Hematopoietic multipotent progenitor cell treated with erythropoietin and hydrocortisone succinate and interleukin-3 and kit ligand, for 4 days (in vitro differentiated cells): ENCODE measurements around the gene KLHL20.
"Not testable (repeated sequence)": the region's sequence is repeated elsewhere in the genome, so short reads cannot be mapped to it uniquely, and the experiment has no call there.

Experiments
- DNase-seq: peaks from one replicate; pipeline ENCODE4 v3.0.0-alpha.2; 2015

KLHL20 gene, protein sequence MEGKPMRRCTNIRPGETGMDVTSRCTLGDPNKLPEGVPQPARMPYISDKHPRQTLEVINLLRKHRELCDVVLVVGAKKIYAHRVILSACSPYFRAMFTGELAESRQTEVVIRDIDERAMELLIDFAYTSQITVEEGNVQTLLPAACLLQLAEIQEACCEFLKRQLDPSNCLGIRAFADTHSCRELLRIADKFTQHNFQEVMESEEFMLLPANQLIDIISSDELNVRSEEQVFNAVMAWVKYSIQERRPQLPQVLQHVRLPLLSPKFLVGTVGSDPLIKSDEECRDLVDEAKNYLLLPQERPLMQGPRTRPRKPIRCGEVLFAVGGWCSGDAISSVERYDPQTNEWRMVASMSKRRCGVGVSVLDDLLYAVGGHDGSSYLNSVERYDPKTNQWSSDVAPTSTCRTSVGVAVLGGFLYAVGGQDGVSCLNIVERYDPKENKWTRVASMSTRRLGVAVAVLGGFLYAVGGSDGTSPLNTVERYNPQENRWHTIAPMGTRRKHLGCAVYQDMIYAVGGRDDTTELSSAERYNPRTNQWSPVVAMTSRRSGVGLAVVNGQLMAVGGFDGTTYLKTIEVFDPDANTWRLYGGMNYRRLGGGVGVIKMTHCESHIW

DNA sequence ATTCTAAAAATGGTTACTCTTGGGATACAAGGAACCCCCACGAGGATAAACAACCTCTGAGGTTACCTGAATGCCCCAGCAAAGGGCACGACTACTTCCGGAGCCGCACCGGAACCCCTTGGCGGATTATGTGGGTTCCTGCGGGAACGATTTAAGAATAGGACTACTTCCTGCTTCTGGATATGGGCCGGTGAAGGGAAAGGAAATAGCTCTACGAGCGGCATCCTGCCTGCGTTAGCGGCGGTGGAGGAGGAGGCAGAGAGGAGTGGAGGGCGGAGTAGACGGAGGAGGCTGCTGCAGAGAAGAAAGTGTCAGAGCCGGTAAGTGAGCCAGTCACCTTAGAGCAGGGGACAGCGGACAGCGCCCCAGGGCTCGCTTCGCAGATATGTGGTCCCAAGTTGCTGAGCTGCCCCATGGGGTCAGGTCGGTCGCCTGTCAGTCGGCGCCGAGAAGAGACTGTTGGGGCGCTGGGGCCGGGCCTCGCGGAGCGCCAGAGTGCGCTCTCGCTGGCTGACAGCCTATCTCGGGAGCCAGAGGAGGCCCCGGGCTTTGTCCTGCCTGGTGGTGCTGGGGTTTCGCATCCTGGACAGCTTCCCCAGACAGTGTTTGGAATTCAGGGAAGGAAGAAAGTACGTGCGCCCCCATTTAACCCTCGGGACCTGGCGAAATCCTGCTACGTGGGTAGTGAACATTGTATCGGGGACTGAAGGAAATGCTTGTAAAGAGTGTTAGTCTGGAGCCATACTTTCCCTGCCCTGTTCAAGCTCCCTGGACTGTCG is at the start of gene KLHL20:
Gene KLHL20 (plus strand): TSS at position 223 of the 779 bp plus-strand sequence. CDS start 1,063 bp downstream, outside the sequence.
- DNase-seq: peak; percentile 96

DNA sequence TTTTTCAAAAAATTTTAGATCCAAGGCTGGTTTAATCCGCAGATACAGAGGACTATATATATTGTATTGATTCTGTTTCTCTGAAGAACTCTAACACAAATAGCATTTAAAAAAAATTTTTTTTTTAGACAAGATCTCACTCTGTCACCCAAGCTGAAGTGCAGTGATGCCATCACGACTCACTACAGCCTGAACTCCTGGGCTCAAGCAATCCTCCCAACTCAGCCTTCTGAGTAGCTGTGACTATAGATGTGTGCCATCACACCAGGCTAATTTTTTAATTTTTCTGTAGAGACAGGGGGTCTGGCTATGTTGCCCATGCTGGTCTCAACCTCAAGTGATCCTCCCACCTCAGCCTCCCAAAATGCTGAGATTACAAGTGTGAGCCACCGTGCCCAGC is 48.1 kb upstream of the KLHL20 start:
- DNase-seq: no peak

DNA sequence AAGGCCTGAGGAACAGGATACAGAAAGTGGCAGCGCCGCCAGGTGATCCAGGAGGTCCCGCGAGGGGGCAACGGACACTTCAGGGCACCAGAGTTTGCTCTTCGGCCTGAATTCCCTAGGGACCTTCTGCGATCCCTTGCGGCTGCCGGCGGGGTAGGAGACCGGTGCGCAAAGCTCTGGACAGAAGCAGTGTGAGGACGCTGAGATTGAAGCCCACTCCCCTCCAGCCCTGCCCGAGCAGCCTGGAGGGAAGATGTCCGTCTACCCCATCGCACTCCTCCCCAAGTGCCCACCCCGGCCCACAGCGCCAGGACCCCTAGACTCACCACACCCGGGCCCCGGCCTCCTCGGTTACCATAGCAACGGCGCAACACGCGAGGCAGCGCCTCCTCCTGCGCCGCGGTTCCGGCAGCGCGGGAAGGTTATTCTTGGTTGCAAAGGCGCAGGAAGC is 45.3 kb upstream of the KLHL20 start, which contains the start of gene ANKRD45:
Gene ANKRD45 (minus strand): TSS at position 361 of the 451 bp plus-strand sequence. CDS start 10,433 bp downstream, outside the sequence.
- peak; percentile 74 for DNase-seq

DNA sequence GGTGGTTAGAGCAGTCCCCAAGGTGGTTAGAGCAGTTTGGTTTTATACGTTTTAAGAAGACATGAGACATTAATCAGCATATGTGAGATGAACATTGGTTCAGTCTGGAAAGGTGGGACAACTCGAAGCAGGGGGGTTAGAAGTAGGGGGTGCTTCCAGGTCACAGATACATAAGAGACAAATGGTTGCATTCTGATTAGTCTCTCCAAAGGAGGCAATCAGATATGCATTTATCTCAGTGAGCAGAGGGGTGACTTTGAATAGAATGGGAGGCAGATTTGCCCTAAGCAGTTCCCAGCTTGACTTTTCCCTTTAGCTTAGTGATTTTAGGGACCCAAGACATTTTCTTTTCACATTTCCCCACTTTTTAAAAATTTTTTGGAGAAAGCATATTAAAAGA is 40.3 kb upstream of the KLHL20 start:
- not testable (repeated sequence) for DNase-seq

DNA sequence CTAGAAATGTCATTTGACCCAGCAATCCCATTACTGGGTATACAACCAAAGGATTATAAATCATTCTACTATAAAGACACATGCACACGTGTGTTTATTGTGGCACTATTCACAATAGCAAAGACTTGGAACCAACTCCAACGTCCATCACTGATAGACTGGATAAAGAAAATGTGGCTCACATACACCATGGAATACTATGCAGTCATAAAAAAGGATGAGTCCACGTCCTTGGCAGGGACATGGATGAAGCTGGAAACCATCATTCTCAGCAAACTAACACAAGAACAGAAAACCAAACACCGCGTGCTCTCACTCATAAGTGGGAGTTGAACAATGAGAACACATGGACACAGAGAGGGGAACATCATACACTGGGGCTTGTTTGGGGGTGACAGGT is 34.6 kb upstream of the KLHL20 start:
- DNase-seq: not testable (repeated sequence)

DNA sequence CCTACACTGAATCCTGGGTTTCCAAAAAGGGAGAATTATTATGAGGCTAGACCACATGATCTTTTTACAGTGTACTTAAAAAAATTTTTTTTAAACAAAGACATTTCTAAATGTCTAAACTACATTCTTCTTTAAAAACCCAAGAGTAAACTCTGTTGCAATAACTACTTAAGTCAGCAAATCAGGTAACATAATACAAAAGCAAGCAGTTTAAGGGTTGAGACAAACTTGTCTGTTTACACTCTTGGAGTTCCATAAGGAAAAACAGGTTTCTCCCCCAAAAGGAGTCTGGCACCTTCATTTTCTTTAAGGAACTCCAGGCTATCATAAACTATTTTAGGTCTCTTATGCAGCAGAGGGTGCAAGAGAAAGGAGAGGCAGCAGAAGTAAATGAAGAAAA is 32.6 kb upstream of the KLHL20 start:
- DNase-seq: no peak

DNA sequence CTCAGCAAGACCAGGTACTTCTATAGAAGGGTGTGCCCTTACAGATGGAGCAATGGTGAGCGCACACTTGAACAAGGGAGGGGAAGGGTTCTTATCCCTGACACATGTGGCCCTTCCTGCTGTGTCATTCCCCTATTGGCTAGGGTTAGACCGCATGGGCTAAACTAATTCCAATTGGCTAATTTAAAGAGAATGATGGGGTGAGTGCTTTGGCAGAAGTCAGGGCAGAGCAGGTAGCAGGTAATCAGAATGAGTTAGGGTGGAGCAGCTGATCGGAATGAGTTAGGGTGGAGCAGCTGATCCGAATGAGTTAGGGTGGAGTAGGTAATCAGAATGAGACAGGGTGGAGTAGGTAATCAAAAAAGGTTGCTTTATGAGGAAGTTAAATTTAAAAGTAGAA is 30.9 kb upstream of the KLHL20 start:
- DNase-seq: not testable (repeated sequence)

DNA sequence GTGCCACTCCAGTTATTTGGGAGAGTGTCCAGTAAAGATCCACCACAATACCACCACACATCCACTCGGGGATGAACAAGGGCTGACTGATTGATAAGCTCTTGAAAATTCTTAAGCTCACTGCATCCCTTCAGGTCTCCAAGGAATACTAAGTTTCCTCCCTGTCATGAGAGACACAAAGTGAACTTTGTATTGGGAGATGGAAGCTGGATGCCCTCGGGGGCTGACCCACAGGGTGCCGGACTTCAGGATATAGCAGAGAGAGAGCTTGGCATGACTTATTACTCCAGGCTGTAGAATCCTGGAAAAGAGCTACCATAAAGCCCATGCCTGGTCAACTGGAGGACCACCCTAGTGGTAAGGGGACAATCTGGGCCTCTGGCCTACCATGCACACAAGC is 29.7 kb upstream of the KLHL20 start:
- not testable (repeated sequence) for DNase-seq

DNA sequence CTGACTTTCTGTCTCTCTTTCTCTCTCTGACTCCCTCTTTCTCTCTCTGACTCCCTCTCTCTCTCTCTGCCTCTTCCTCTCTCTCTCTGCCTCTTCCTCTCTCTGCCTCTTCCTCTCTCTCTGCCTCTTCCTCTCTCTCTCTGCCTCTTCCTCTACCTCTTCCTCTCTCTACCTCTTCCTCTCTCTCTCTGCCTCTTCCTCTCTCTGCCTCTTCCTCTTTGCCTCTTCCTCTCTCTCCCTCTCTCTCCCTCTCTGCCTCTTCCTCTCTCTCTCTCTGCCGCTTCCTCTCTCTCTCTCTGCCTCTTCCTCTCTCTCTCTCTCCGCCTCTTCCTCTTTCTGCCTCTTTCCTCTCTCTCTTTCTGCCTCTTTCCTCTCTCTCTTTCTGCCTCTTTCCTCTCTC is 26.5 kb upstream of the KLHL20 start:
- DNase-seq: no peak

DNA sequence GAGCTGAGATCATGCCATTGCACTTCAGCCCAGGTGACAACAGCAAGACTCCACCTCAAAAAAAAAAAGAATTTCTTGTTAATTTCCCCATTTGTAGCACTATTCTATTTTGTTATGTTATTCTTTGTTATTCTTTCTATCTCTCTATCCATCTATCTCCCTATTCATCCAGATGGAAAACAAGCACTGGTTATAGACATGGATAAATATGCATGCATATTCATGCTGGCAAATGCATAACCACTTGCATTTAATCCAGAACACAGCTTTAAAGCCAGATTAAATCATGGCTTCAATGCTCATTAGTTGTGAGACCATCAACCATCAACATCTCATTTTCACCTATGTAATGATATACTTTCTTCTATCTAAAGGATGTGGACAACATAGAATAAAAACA is 21.5 kb upstream of the KLHL20 start:
- no peak for DNase-seq

DNA sequence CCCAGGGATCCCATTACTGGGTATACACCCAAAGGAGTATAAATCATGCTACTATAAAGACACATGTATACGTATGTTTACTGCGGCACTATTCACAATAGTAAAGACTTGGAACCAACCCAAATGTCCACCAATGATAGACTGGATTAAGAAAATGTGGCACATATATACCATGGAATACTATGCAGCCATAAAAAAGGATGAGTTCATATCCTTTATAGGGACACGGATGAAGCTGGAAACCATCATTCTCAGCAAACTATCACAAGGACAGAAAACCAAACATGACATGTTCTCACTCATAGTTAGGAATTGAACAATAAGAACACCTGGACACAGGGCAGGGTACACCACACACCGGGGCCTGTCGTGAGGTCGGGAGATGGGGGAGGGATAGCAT is 13.5 kb upstream of the KLHL20 start:
- DNase-seq: not testable (repeated sequence)

DNA sequence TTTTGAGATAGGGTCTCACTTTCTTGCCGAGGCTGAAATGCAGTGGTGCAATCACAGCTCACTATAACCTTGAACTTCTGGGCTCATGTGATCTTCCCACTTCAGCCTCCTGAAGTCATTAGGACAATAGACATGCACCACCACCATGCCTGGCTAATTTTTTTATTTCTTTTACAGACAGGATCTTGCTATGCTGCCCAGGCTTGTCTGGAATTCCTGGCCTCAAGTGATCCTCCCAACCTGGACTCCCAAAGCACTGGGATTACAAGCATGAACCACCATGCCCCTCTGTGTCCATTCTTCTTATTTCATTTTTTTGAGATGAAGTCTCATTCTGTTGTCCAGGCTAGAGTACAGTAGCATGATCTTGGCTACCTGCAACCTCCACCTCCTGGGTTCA is 12.0 kb upstream of the KLHL20 start:
- no peak for DNase-seq

DNA sequence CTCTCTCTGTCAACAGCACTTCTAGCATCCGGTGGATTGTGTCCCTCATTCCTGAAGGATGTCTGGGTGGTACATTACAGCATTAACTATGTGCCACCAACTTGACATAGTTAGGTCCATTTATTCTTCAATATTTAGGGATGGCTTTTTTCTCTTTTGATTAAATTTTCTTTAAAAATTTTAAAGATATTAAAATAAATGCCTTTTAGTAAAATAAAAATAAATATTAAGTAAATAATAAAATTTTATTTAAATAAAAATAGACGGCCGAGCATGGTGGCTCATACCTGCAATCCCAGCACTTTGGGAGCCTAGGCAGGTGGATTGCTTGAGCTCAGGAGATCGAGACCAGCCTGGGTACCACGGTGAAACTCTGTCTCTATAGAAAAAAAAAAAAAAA is 9.7 kb upstream of the KLHL20 start:
- DNase-seq: no peak

DNA sequence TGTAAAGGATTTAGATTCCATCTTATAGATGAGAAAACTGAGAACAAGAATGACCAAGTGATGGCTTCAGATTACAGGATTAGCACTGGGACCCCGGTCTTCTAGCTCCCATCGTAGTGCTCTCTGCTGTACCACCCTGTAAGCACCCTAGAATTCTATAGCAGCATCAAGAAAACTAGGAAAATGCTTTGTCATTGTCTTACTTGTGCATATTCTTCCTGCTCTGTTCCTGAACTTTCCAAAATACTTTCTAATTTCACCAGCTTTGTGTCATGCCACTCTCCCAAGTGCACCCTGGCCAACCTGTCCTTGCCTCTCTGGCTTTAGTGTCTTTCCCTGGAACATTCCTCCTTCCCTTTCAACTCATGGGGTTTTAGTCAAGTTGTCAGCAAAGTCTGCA is 6.0 kb upstream of the KLHL20 start:
- no peak for DNase-seq

DNA sequence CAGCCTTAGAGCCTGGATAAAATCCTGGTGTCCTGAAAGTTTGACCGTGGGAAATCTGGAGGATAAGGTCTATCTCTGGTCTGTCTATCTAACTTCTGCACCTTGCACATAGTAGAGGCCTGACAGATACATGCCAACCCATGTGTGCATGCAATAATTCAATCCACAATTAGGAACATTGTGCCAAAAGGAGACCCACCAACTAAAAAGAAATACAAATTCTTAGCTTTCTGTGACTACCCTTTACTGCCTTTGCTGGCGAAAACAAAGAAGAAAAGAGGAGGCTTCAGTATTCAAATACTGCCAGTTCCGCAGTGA is 381 bp upstream of the KLHL20 start:
- DNase-seq: no peak

DNA sequence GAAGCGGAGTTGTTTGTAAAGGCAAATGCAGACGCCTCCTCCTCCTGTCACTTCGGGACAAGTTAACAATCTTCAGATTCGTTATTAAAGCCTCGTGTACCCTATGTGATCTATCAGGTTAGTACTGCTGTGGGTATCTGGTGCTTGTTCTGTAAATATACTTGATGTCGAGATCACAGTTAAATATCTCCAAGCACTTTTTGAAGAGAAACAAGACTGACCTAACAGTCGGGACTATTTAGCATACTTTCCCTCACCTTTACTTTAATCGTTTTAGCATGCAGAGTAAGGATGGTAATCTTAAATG is 710 bp downstream of the KLHL20 start:
- DNase-seq: no peak

DNA sequence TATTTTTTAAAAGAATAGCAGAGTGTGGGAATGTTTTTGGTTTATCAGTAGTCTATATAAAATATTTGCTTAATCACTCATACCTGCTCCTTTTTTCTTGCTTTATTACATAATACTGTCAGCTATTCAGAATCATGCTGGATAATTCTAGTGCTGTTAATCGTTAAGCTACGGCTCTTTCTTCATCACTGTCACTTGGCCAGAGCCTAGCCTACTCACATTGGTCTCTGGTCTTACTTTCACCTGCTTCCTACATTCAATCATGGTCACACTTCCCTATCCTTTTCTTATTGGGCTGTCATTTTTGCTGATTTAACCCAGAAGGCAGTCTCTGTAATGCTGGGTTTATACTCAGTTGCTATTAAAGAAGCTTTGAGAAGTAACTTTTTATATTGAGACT is 2.5 kb downstream of the KLHL20 start:
- no peak for DNase-seq

DNA sequence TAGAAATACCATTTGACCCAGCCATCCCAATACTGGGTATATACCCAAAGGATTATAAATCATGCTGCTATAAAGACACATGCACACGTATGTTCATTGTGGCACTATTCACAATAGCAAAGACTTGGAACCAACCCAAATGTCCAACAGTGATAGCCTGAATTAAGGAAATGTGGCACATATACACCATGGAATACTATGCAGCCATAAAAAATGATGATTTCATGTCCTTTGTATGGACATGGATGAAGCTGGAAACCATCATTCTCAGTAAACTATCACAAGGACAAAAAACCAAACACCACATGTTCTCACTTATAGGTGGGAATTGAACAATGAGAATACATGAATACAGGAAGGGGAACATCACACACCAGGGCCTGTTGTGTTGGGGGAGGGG is 16.6 kb downstream of the KLHL20 start:
- not testable (repeated sequence) for DNase-seq

DNA sequence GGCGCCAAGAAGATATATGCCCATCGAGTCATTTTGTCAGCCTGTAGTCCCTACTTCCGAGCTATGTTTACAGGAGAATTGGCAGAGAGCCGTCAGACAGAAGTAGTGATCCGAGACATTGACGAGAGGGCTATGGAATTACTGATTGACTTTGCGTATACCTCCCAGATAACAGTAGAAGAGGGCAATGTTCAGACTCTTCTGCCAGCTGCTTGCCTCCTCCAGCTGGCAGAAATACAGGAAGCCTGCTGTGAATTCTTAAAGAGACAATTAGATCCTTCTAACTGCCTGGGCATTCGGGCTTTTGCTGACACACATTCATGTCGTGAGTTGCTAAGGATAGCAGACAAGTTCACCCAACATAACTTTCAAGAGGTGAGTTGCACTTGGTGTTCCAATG is 19.1 kb downstream of the KLHL20 start:
- no peak for DNase-seq

DNA sequence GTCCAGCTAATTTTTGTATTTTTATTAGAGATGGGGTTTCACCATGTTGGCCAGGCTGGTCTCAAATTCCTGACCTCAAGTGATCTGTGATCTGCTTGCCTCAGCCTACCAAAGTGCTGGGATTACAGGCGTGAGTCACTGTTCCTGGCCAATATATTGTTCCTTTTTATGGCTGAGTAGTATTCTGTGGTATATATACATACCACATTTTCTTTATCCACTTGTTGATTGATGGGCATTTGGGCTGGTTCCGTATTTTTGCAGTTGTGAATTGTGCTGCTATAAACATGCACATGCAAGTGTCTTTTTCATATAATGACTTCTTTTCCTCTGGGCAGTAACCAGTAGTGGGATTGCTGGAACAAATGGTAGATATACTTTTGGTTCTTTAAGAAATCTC is 21.3 kb downstream of the KLHL20 start:
- DNase-seq: not testable (repeated sequence)

DNA sequence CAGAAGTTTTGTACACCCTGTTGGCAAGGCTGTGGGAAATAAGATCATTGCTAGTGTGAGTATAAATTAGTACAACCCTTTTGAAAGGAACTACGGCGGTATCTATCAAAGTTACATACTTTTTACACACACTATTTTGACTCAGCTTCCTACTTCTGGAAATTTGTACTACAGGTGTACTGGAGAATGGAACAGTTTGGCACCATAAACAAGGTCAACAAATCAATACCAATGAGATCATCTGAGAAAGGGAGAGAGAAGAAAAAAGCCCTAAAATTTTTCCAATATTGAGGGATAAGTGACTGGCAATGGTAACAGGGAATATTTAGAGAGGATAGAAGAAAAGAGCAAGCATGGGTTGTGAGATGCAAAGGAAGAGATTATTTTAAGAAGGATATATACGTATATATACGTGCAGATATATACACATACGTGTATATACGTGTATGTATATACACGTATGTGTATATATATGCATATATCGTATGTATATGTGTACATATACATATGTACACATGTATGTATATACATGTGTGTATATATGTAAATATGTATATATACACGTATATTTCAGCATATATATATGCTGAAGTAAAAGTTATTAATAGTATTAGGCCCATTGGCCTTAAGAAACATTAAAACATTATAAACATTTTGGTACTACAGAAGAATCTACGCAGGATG is 27.6 kb downstream of the KLHL20 start:
- no peak for DNase-seq

DNA sequence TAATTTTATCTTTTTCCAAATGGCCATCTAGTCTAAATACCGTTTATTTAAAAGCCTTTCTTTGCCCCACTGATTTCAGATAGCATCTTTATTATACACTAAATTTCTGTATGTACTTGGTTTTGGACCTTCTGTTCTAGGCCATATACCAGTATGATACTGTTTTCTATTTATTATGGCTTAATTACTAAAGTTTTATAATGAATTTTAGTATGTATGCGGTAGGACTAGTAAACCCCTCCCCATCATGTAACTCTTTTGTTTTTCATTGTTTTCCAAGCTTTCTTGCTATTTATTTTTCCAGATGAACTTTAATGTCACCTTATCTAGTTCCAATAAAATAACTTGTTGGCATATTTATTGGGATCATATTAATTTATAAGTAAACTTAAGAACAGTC is 29.9 kb downstream of the KLHL20 start:
- DNase-seq: no peak

DNA sequence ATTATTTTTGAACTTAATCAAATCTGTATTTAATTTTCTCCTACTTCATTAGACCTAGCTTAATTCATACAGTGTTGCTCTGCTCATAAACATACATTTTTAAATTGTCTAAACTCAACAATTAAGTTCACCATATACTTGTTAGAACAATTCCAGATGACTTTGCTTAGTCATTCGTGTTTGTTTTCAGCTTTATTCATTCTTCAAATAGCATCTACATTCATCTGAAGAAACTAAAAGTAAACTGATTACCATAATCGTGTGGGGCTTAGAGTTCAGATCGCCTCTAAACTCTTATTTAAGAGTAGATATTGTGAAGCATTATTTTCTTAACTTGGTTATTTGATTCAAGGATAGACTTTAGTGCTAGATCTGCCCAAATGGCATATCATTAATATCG is 34.4 kb downstream of the KLHL20 start:
- no peak for DNase-seq
